Lower leg skin (tissue), 3 donors: ENCODE data around the gene RPS3.

Experiments used
- POLR2A ChIP-seq, 2 donors: fragments of 450-650 bp; IDR thresholded peaks; one replicate each; pipeline ENCODE4 v1.6.1; 2016 to 2017; ENCODE audit warnings: antibody characterized with exemption in 2 of 2, mild to moderate bottlenecking in 1 of 2, moderate library complexity in 1 of 2
- TF ChIP-seq, protein P1 (sequence below), 3 donors: fragments of 450-650 bp; IDR thresholded peaks; one replicate each; pipeline ENCODE4 v1.5.1; 2016; ENCODE audit warnings: antibody characterized with exemption in 3 of 3, mild to moderate bottlenecking in 3 of 3, moderate library complexity in 2 of 3

DNA sequence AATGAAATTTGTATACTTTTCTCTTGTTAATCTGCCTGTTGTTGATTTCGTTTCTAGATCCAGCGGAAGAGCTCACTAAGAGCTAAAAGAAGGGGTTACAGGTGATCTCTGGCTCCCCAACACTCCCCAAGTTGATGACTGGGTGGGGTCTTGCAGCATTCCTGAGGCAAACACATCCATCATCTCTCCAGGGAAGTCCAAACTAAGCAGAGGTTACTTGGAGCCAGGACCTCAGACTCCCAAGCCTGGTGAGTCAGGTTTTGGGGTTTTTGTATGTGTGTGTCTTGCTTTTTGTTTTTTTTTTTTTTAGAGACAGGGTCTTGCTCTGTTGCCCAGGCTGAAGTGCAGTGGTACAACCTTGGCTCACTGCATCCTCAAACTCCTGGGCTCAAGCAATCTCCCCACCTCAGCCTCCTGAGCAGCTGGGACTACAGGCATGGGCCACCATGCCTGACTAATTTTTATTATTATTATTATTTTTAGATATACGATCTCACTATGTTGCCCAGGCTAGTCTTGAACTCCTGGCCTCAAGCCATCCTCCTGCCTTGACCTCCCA, 11.5 kb upstream of the RPS3 start:
- TF ChIP-seq, protein P1, sequence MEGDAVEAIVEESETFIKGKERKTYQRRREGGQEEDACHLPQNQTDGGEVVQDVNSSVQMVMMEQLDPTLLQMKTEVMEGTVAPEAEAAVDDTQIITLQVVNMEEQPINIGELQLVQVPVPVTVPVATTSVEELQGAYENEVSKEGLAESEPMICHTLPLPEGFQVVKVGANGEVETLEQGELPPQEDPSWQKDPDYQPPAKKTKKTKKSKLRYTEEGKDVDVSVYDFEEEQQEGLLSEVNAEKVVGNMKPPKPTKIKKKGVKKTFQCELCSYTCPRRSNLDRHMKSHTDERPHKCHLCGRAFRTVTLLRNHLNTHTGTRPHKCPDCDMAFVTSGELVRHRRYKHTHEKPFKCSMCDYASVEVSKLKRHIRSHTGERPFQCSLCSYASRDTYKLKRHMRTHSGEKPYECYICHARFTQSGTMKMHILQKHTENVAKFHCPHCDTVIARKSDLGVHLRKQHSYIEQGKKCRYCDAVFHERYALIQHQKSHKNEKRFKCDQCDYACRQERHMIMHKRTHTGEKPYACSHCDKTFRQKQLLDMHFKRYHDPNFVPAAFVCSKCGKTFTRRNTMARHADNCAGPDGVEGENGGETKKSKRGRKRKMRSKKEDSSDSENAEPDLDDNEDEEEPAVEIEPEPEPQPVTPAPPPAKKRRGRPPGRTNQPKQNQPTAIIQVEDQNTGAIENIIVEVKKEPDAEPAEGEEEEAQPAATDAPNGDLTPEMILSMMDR (IDR thresholded peaks at IDR 0.05): no peak
- no peak for TF ChIP-seq POLR2A (IDR thresholded peaks at IDR 0.05)
